ENCODE measurements around the gene RYK.

RYK gene

DNA sequence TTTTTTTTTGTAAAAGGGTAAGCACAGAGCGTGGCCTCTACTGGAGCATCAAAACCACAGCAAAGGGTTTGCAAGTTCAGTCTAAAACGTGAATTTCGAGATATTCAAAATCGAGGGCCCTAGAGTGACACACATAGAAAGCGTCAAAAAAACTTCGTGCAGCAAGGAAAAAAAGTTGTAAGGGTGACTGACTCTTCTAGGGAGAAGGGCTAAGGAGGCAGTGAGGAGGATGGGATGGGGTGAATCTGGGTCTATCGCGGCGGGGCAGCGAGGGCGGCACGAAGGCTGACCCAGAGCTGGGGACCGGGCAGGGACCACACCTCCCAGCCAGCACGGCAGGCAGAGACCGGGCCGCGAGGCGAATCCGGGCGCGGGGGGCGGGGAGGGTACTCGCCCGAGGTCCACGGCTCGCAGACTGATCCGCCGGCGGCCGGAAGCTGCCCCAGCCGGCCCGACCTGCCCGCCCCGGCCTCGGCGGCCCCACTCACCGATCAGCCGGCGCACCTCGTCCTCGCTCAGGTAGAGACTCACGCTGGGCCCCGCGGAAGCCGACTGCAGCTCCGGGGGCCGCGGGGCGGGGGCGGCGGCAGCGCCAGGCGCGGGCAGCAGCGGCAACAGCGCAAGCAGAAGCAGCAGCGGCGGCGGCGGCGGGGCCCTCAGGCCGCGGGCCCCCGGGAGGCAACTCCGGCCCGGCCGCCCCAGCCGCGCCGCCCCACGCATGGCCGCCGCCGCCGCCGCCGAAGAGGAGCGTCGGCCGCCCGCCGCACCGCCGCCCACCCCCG lies 533 bp downstream of the RYK start:
- Histone ChIP-seq H2AFZ (ENCODE audit: low read depth, low read length) (peak overlapping the region; percentile 90), H3K4me1 (ENCODE audit: insufficient read depth, low read length) (peaks cover 19% of the 10 kb centered on the region), H3K4me3 (ENCODE audit: low read length) (peak overlapping the region; percentile 96)

DNA sequence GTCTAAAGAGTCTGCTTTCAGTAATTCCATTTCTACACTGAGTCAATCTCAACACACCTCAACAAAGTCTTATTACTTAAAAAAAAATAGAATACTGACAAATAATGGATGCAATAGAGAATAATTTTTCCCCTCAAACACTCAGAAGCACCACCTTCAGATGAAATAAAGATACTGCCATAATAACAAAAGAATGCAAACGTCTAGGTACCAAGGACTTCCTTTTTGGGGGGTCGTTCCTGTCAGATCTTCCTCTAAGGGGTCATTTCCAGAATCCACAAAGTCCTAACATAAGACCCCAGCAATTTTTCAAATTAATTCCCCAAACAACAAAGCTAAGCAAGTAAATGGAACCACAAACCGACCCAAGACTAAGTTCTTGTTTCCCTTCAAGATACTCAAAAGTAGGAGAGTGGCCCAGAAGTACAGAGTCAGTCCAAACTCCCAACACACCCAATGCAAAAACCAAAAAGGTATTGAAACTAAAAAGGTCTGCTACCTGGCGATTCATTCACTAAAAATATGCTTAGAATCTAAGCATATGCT lies 1.3 kb downstream of the RYK start:
- Histone ChIP-seq H2AFZ (ENCODE audit: low read depth, low read length) (no peak overlapping the region), H3K27me3 (ENCODE audit: insufficient read depth, low read length) (no peaks in the 10 kb centered on the region), H3K4me1 (ENCODE audit: insufficient read depth, low read length) (peaks cover 19% of the 10 kb centered on the region), H3K36me3 (ENCODE audit: insufficient read depth, low read length) (peaks cover 3% of the 10 kb centered on the region), H3K4me3 (ENCODE audit: low read length) (peak overlapping the region; percentile 96), H3K9me3 (ENCODE audit: low read length) (peaks cover 5% of the 10 kb centered on the region)

More for the DNA sequence above, 533 bp downstream of the RYK start:
- H3K36me3 ChIP-seq (ENCODE audit: insufficient read depth, low read length), result peaks cover 3% of the 10 kb centered on the region
- peaks cover 5% of the 10 kb centered on the region for H3K9me3 ChIP-seq (ENCODE audit: low read length)
- H3K27me3 ChIP-seq (ENCODE audit: insufficient read depth, low read length), result no peaks in the 10 kb centered on the region

- peaks cover 5% of the 10 kb centered on the region for H3K9me3 ChIP-seq (ENCODE audit: low read length)
- H2AFZ ChIP-seq (ENCODE audit: low read depth, low read length), result no peak overlapping the region
- no peaks in the 10 kb centered on the region for H3K27me3 ChIP-seq (ENCODE audit: insufficient read depth, low read length)
- no peak overlapping the region for H3K4me3 ChIP-seq (ENCODE audit: low read length)
- peaks cover 13% of the 10 kb centered on the region for H3K4me1 ChIP-seq (ENCODE audit: insufficient read depth, low read length)
- peaks cover 3% of the 10 kb centered on the region for H3K36me3 ChIP-seq (ENCODE audit: insufficient read depth, low read length)
These were observed 5.7 kb downstream of the RYK start for GRCh38 chr3:134244921-134245320.

DNA sequence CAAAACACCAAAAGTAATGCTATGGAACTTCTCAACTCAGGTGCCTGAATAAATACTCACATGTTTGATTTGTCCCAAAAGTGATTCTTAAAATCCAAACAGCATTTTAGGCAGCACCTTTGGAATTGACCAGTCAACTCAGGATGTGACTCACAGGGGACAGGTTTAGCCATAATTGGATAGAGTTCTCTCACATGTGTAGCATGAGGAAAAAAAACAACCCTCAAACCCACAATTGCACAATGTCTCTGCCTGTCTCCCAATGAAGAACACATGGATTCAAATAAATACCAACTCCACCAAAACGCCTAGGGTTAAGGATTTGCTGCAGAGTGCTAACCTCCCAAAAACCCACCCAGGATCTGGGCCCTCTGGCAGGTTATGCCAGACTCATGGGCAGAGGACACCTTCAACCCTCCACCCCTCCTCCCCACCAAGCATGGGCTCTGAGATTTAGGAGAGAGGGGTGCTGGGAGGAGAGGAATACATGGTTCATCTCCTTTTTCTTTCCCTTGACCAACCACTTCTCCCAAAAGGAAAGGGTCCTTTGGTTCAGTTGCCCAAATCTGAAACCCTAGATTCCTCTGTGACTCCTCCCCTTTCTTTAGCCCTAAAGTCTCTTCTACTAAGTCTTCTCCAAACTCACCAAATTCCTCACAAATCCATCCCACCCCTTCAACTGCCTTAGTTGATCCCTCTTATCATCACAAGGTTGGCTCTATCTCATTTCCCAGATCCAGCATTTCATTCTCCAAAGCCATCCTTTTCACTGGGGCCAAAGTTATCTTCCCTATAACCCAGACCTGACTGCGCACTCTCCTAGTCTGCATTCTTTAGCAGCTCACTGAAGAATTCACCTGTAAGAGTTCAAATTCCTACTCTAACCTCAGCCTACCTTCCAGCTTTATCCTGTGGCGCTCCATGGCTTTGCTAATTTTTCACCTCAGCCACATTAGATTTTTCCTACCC lies 7.7 kb downstream of the RYK start:
- Histone ChIP-seq H2AFZ (ENCODE audit: low read depth, low read length) (no peak overlapping the region), H3K9me3 (ENCODE audit: low read length) (peaks cover 5% of the 10 kb centered on the region), H3K36me3 (ENCODE audit: insufficient read depth, low read length) (peaks cover 3% of the 10 kb centered on the region), H3K4me3 (ENCODE audit: low read length) (no peak overlapping the region), H3K4me1 (ENCODE audit: insufficient read depth, low read length) (no peaks in the 10 kb centered on the region), H3K27me3 (ENCODE audit: insufficient read depth, low read length) (no peaks in the 10 kb centered on the region)

GRCh38 chr3:134239538-134239937 lies 11.1 kb downstream of the RYK start:
- H2AFZ ChIP-seq (ENCODE audit: low read depth, low read length), result no peak overlapping the region
- H3K4me3 ChIP-seq (ENCODE audit: low read length), result no peak overlapping the region
- no peaks in the 10 kb centered on the region for H3K4me1 ChIP-seq (ENCODE audit: insufficient read depth, low read length)
- no peaks in the 10 kb centered on the region for H3K36me3 ChIP-seq (ENCODE audit: insufficient read depth, low read length)
- H3K9me3 ChIP-seq (ENCODE audit: low read length), result no peaks in the 10 kb centered on the region
- H3K27me3 ChIP-seq (ENCODE audit: insufficient read depth, low read length), result no peaks in the 10 kb centered on the region

DNA sequence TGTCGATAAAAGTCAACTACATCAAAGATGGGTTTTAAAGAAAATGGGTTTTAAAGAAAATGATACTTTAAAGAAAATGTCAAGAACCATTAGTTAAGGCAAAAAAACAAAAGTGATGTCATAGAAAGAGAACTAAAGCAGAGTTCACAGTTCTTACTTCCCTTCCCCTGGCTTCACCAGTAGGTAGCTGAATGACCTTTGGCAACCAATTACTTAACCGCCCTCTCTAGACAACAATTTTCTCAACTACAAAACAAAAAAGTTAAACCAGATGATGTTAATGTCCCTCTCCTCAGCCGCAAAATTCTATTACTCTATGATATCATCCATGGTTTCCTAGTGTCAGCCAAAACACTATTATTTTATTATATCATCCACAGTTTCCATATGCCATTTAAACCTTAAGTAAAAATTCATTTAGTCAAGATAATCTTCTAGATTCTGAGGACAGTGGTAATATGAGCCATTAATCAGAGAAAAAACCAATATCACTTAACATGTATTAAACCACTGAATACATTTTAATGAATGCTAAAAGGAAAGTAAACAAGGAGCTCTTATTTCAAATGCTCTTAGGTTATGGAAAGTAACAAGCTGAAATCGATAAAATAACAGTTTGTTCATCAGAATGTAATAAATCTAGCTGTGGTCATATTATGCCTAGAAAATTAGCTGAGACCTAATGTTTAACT lies 13.1 kb downstream of the RYK start:
- Histone ChIP-seq H3K9me3 (ENCODE audit: low read length) (peaks cover 2% of the 10 kb centered on the region), H2AFZ (ENCODE audit: low read depth, low read length) (no peak overlapping the region), H3K27me3 (ENCODE audit: insufficient read depth, low read length) (no peaks in the 10 kb centered on the region), H3K36me3 (ENCODE audit: insufficient read depth, low read length) (no peaks in the 10 kb centered on the region), H3K4me1 (ENCODE audit: insufficient read depth, low read length) (no peaks in the 10 kb centered on the region), H3K4me3 (ENCODE audit: low read length) (no peak overlapping the region)

GRCh38 chr3:134236505-134237170 lies 14.0 kb downstream of the RYK start:
- H2AFZ ChIP-seq (ENCODE audit: low read depth, low read length), result no peak overlapping the region
- H3K4me3 ChIP-seq (ENCODE audit: low read length), result no peak overlapping the region
- H3K9me3 ChIP-seq (ENCODE audit: low read length), result peaks cover 2% of the 10 kb centered on the region
- no peaks in the 10 kb centered on the region for H3K4me1 ChIP-seq (ENCODE audit: insufficient read depth, low read length)
- H3K27me3 ChIP-seq (ENCODE audit: insufficient read depth, low read length), result no peaks in the 10 kb centered on the region
- no peaks in the 10 kb centered on the region for H3K36me3 ChIP-seq (ENCODE audit: insufficient read depth, low read length)

- Histone ChIP-seq H2AFZ (ENCODE audit: low read depth, low read length) (no peak overlapping the region), H3K27me3 (ENCODE audit: insufficient read depth, low read length) (no peaks in the 10 kb centered on the region), H3K4me1 (ENCODE audit: insufficient read depth, low read length) (no peaks in the 10 kb centered on the region), H3K36me3 (ENCODE audit: insufficient read depth, low read length) (no peaks in the 10 kb centered on the region), H3K9me3 (ENCODE audit: low read length) (peaks cover 2% of the 10 kb centered on the region), H3K4me3 (ENCODE audit: low read length) (no peak overlapping the region)
These were observed 15.0 kb downstream of the RYK start for GRCh38 chr3:134235577-134236076.

GRCh38 chr3:134232951-134233350 lies 17.7 kb downstream of the RYK start:
- Histone ChIP-seq H3K27me3 (ENCODE audit: insufficient read depth, low read length) (no peaks in the 10 kb centered on the region), H3K4me1 (ENCODE audit: insufficient read depth, low read length) (no peaks in the 10 kb centered on the region), H3K9me3 (ENCODE audit: low read length) (peaks cover 2% of the 10 kb centered on the region), H2AFZ (ENCODE audit: low read depth, low read length) (no peak overlapping the region), H3K4me3 (ENCODE audit: low read length) (no peak overlapping the region), H3K36me3 (ENCODE audit: insufficient read depth, low read length) (peaks cover 4% of the 10 kb centered on the region)

GRCh38 chr3:134232151-134232550 lies 18.5 kb downstream of the RYK start:
- Histone ChIP-seq H3K9me3 (ENCODE audit: low read length) (peaks cover 2% of the 10 kb centered on the region), H3K4me3 (ENCODE audit: low read length) (no peak overlapping the region), H3K27me3 (ENCODE audit: insufficient read depth, low read length) (no peaks in the 10 kb centered on the region), H3K4me1 (ENCODE audit: insufficient read depth, low read length) (no peaks in the 10 kb centered on the region), H3K36me3 (ENCODE audit: insufficient read depth, low read length) (peaks cover 4% of the 10 kb centered on the region), H2AFZ (ENCODE audit: low read depth, low read length) (no peak overlapping the region)

DNA sequence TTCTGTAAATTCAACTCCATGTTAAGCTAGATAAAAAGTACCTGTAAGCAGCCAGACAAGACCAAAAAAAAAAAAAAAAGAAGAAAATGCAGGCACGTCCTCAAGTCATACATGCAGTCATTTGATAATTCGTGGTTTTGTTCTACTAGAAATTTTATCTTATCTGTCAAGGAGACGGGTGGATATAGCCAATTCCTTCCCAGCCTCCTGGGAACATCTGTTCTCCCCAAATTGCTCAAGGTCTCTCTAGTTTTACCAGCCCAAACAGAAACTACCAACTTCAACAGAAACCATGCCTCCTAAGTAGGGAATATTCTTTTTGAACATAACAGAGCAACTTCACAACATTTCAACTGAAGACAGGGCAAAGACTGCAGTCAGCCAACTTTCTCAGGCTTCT lies 19.5 kb downstream of the RYK start:
- Histone ChIP-seq H3K36me3 (ENCODE audit: insufficient read depth, low read length) (peaks cover 4% of the 10 kb centered on the region), H3K4me1 (ENCODE audit: insufficient read depth, low read length) (no peaks in the 10 kb centered on the region), H3K27me3 (ENCODE audit: insufficient read depth, low read length) (no peaks in the 10 kb centered on the region), H3K4me3 (ENCODE audit: low read length) (no peak overlapping the region), H3K9me3 (ENCODE audit: low read length) (peaks cover 2% of the 10 kb centered on the region), H2AFZ (ENCODE audit: low read depth, low read length) (no peak overlapping the region)

DNA sequence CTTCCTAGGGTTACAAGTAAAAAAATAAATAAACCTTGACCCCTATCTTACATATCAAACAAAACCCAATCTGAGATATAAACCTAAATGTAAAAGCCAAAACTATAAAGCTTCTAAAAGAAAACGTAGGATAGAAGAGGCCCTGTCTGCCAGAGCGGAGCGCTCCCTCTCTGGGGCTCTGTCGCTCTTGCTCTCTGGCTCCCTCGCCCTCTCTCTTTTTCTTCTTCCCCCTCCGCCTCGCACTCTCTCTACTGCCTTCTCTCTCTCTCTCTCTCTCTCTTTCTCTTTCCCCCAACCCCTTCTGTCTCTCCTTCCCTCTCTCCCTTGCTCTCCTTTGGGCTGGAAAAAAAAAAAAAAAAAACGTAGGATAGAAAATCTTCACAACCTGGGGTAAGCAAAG lies 21.6 kb downstream of the RYK start:
- H3K9me3 ChIP-seq (ENCODE audit: low read length), result peaks cover 2% of the 10 kb centered on the region
- H3K27me3 ChIP-seq (ENCODE audit: insufficient read depth, low read length), result no peaks in the 10 kb centered on the region
- H2AFZ ChIP-seq (ENCODE audit: low read depth, low read length), result no peak overlapping the region
- peaks cover 3% of the 10 kb centered on the region for H3K4me1 ChIP-seq (ENCODE audit: insufficient read depth, low read length)
- H3K36me3 ChIP-seq (ENCODE audit: insufficient read depth, low read length), result peaks cover 4% of the 10 kb centered on the region
- H3K4me3 ChIP-seq (ENCODE audit: low read length), result no peak overlapping the region

Data from neuron (in vitro differentiated cells).